Upper lobe of left lung (tissue), 4 donors: ENCODE data around the gene EHD3.

Experiments
- POLR2A ChIP-seq, 4 donors: fragments of 450-650 bp; IDR thresholded peaks; one replicate each; pipeline ENCODE4 v1.5.1; 2016 to 2017; ENCODE audit warnings: antibody characterized with exemption in 4 of 4, mild to moderate bottlenecking in 2 of 4
- TF ChIP-seq, protein P1 (sequence below), 6 experiments: fragments of 450-650 bp in 4 of 6; fragments of 200-600 bp in 2 of 6; sonication (generic) in 2 of 6; IDR thresholded peaks; one replicate each; pipeline ENCODE4 v1.5.1; 2016 to 2019; ENCODE audit warnings: antibody characterized with exemption in 6 of 6

DNA sequence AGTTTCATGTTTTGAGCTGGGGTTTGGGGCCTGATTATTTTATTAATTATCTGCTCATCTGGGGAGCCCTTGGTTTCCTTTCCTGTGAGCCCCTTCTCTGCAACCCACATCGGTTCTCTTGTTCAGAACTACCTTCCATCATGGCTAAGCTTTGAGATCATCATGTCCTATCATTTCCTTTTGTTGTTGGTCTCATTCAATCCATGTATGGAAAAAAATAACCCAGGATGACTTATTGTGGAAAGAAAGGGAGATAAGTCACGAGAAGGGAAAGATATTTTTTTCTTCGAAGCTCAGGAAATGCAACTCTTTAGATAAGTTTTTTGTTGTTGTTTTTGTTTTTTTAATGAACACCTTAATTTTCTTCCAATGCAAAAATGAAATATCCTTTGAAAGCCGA, 43.7 kb downstream of the EHD3 start:
- TF ChIP-seq, protein P1, sequence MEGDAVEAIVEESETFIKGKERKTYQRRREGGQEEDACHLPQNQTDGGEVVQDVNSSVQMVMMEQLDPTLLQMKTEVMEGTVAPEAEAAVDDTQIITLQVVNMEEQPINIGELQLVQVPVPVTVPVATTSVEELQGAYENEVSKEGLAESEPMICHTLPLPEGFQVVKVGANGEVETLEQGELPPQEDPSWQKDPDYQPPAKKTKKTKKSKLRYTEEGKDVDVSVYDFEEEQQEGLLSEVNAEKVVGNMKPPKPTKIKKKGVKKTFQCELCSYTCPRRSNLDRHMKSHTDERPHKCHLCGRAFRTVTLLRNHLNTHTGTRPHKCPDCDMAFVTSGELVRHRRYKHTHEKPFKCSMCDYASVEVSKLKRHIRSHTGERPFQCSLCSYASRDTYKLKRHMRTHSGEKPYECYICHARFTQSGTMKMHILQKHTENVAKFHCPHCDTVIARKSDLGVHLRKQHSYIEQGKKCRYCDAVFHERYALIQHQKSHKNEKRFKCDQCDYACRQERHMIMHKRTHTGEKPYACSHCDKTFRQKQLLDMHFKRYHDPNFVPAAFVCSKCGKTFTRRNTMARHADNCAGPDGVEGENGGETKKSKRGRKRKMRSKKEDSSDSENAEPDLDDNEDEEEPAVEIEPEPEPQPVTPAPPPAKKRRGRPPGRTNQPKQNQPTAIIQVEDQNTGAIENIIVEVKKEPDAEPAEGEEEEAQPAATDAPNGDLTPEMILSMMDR (IDR thresholded peaks at IDR 0.05) = no peak
- TF ChIP-seq POLR2A (IDR thresholded peaks at IDR 0.05) = no peak
